K562 (cell line): ENCODE measurements around the gene SLC2A4. TPM values are rescaled to one million over a fixed set of nuclear protein-coding genes. Genes with fewer than 3 reads are reported as not detected.

Source experiments
- BCLAF1 ChIP-seq, 2 experiments: fragments of 450-650 bp in 1 of 2; IDR thresholded peaks; 2 replicates each; pipeline ENCODE4 v1.6.1; 2011 to 2017; ENCODE audit warnings: low read depth in 2 of 2, antibody characterized with exemption in 1 of 2, borderline replicate concordance in 1 of 2, low read length in 1 of 2, mild to moderate bottlenecking in 1 of 2, mixed read lengths in 1 of 2; ENCODE audit not compliant: control insufficient read depth in 1 of 2
- BRF1 ChIP-seq: IDR thresholded peaks from 3 replicates; pipeline ENCODE4 v1.6.1; 2011; ENCODE audit warnings: borderline replicate concordance, mild to moderate bottlenecking; ENCODE audit not compliant: insufficient read length; ENCODE audit errors: extremely low read depth
- CEBPB ChIP-seq: fragments of 450-650 bp; IDR thresholded peaks from 2 replicates; pipeline ENCODE4 v1.6.1; 2016; ENCODE audit warnings: missing genetic modification characterization, missing compliant biosample characterization
- DPF2 ChIP-seq: fragments of 450-650 bp; IDR thresholded peaks from 2 replicates; pipeline ENCODE4 v1.6.1; 2016
- HMGN3 ChIP-seq: IDR thresholded peaks from 2 replicates; pipeline ENCODE4 v1.6.1; 2011; ENCODE audit warnings: borderline replicate concordance, low read depth, mild to moderate bottlenecking, mixed read lengths, low read length; ENCODE audit not compliant: insufficient read length; ENCODE audit errors: extremely low read depth
- KDM2B ChIP-seq: fragments of 250-450 bp; sonication (Bioruptor Pico); IDR thresholded peaks from 2 replicates; pipeline ENCODE4 v1.8.0; 2021; ENCODE audit warnings: mild to moderate bottlenecking, moderate library complexity
- MCM3 ChIP-seq: fragments of 450-650 bp; IDR thresholded peaks from 2 replicates; pipeline ENCODE4 v1.6.1; 2016
- MECOM ChIP-seq: fragments of 250-450 bp; sonication (Bioruptor Pico); IDR thresholded peaks from 2 replicates; pipeline ENCODE4 v1.8.0; 2022; ENCODE audit warnings: inconsistent platforms
- PHB ChIP-seq: fragments of 250-450 bp; sonication (Bioruptor Pico); IDR thresholded peaks from 2 replicates; pipeline ENCODE4 v1.5.0; 2021
- RFX1 ChIP-seq: fragments of 450-650 bp; IDR thresholded peaks from 2 replicates; pipeline ENCODE4 v1.6.1; 2016; ENCODE audit warnings: mild to moderate bottlenecking, moderate library complexity
- RFX5 ChIP-seq: IDR thresholded peaks from 2 replicates; pipeline ENCODE4 v1.6.1; 2011; ENCODE audit warnings: low read depth, mild to moderate bottlenecking, improper control_type of control experiment, low read length
- RUNX1 ChIP-seq: sonication (generic); IDR thresholded peaks from 2 replicates; pipeline ENCODE4 v1.6.1; 2016; ENCODE audit warnings: antibody characterized with exemption, low read depth
- TAF15 ChIP-seq: fragments of 200-400 bp; formaldehyde crosslinking; IDR thresholded peaks from 2 replicates; pipeline ENCODE4 v1.6.1; 2017; ENCODE audit warnings: mild to moderate bottlenecking, low read depth, low read length, moderate library complexity
- TARDBP ChIP-seq: fragments of 450-650 bp; IDR thresholded peaks from 2 replicates; pipeline ENCODE4 v1.6.1; 2016
- ZMIZ1 ChIP-seq, 2 experiments: fragments of 150-350 bp in 1 of 2; IDR thresholded peaks; 2 replicates each; pipeline ENCODE4 v1.6.1; 2012 to 2016; ENCODE audit warnings: low read depth in 2 of 2, low read length in 2 of 2, mild to moderate bottlenecking in 1 of 2, moderate library complexity in 1 of 2
- ZNF512 ChIP-seq: IDR thresholded peaks from 2 replicates; pipeline ENCODE4 v1.6.1; 2016; ENCODE audit warnings: missing genetic modification characterization, missing compliant biosample characterization
- ZNF655 ChIP-seq: fragments of 250-450 bp; sonication (Bioruptor Pico); IDR thresholded peaks from 2 replicates; pipeline ENCODE4 v1.5.0; 2021
- polyA plus RNA-seq, 8 experiments: library from polyadenylated mRNA; depleted of rRNA in 4 of 8; stranded (reverse) in 5 of 8; unstranded in 3 of 8; fragments of >200 nt; fragmentation: Nextera tagmentation in 2 of 8; fragmentation: Illumina TruSeq in 1 of 8; extraction: Ambion mirVana in 2 of 8; extraction: Trizol in 1 of 8; gene quantifications; 2 replicates each; pipeline versions ENCODE4 v1.2.1 to v1.2.3, GENCODE V29; 2011 to 2014; ENCODE audit warnings: inconsistent platforms in 1 of 8, missing spikeins in 1 of 8
- total RNA-seq, 7 experiments: library from RNA; depleted of rRNA in 6 of 7; stranded (reverse); fragments of >200 nt in 6 of 7; fragmentation: Illumina TruSeq in 2 of 7; extraction: Trizol in 2 of 7; gene quantifications; 2 replicates each; pipeline versions ENCODE4 v1.2.1 to v1.2.3, GENCODE V29; 2011 to 2021; ENCODE audit warnings: low replicate concordance in 1 of 7

The SLC2A4 gene
- total and polyA plus RNA-seq, 9 of the 15 experiments (the other 6 are each of a cell fraction or from before 2014, with no cell fraction given) = 0.74 to 3.5 (median 1.6) TPM

GRCh38 chr17:7241783-7242716 is 39.5 kb upstream of the SLC2A4 start, which contains the start of gene GABARAP (continued):
- TF ChIP-seq ZMIZ1 (IDR thresholded peaks at IDR 0.05; ENCODE audit: low read depth in 2 of 2, low read length in 2 of 2) = no peak
- TF ChIP-seq TAF15 = peak; percentile 98; the same call in 1 of the 2 replicates
- no peak for TF ChIP-seq ZNF512 (tag)
- no peak for TF ChIP-seq HMGN3
- no peak; the same call in 1 of the 2 replicates for TF ChIP-seq RFX1
- no peak for TF ChIP-seq PHB (CRISPR knock-in tag)
- no peak for TF ChIP-seq DPF2
- no peak for TF ChIP-seq CEBPB (tag)
- no peak for TF ChIP-seq ZNF655
- TF ChIP-seq TARDBP = no peak
- no peak for TF ChIP-seq MECOM (CRISPR knock-in tag)
- no peak for TF ChIP-seq RUNX1
- TF ChIP-seq MCM3 = no peak
- no peak for TF ChIP-seq BCLAF1 (IDR thresholded peaks at IDR 0.05; ENCODE audit: borderline replicate concordance in 1 of 2, control insufficient read depth in 1 of 2, low read depth in 2 of 2, low read length in 1 of 2)
- no peak for TF ChIP-seq RFX5
- no peak for TF ChIP-seq KDM2B (CRISPR knock-in tag)
- no peak for TF ChIP-seq BRF1
